AG08395 (cell line): ENCODE results near the gene CCNJL.
A peak's percentile ranks its signal among the peaks of the same experiment; 100 is the strongest.
"Not testable (repeated sequence)": the region's sequence is repeated elsewhere in the genome, so short reads cannot be mapped to it uniquely, and the experiment has no call there.

Experiments used
- DNase-seq: peaks from one replicate; pipeline ENCODE4 v3.0.0; 2012; ENCODE audit warnings: mixed read lengths, low spot score

CCNJL gene

DNA sequence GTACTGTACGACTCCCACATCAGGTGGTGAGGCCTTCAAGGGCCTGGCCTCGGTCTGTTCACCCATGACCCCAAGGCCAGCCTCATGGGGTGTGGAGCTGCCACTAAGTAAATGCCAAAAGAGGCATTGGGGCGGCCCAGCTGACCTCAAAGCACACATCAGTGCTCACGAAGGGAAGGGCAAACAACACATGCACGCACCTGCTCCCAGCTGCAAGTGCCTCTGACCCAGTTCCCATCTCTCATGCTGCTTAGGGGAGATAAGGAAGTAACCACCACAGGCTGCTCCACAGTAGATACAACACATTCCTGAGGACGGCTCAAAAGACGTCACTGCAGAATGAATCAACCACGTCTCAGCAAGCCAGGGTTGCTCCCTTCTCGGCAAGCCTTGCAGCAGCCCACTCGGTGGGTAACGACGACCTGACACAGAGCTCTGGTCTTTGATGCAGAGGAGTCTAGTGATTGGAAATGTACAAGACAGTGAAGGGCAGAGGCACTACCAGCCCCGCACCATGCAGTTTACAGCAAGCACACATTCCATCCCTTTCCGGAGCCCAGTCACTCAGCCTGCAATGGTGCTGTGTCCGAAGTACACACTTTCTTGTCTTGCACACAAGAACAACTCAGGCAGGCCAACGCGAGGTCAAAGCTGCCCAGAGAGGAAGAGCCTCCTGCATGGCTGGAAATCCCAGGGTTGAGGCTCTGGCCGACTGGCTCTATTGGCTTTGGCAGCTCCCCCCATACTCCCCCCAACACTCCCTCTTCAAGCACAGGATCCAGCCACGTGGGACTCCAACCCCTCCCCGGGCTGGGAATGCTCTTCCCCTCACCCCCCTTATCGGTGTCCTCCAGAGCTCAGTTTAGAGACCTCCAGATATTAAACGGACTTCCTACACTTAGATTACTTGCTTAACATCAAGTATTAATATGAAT is 51.2 kb downstream of the CCNJL start:
- DNase-seq = no peak

DNA sequence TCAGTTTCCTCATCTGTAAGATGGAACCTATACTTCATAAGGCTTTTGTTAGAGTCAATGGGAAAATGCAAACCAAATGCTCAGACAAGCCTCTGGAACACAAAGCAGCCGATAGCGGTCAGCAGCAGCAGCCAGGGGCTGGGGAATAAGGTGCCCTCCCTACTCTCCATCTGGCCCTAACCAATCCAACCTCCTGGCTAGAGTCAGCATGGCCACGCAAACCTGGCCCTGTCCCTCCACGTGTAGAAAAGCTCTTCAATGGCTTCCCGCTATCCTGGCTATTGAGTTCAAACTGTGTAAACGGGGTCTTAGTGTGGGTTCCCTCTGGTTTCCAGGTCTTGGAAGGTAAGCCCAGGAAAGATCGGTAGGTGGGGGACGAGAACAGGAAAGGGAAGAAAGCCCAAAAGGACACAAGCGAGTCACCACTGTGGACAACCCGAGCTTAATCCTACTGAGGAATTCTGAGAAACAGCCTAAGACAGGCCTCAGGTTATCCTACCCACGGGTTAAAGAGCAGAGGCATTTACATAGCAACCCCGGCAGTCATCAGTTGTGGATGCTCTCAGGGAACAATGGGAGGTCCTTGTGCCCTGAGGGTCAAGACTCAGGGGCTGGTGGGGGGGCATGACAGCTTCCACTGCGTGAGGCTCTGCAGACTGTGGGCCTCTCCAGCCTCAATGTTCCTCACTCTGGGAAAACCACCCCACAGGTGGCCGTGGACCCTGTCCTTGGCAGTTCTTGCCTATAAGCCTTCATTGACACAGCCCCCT is 52.2 kb downstream of the CCNJL start:
- no peak for DNase-seq

DNA sequence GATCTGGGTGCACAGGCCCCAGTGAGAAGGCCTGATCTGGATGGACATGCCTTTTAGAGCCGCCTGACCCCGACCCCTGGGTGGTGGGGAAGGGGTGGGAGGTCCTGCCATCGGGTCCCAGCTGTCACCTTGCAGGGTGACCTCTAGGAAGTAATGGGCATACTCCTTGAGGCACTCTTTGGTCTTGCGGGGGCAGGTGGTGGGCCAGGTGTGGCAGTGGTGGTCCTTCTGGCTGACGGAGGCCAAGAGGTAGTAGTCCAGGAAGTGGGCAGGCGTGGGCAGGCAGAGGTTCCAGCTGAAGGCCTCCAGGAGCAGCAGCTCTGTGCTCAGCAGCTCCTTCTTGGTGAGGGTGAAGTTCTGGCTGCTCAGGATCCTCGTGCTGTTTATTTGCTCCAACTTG is 53.0 kb downstream of the CCNJL start:
- no peak for DNase-seq

DNA sequence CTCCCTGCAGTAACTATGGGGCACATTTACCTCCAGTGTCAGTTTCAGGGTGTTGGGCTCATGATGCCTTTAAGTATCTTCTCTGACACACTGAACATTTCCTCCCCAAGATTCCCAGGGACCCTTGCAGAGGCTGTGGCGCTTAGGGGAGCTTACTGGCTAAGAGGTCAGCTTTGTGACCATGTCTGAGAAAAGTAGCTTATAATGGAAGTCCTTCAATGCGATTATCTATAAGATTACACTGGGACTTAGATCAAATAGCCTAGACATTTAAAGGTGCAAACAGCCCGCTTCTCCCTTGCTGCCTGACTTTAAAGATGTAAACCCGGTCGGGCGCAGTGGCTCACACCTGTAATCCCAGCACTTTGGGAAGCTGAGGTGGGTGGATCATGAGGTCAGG is 57.7 kb downstream of the CCNJL start:
- DNase-seq = no peak

DNA sequence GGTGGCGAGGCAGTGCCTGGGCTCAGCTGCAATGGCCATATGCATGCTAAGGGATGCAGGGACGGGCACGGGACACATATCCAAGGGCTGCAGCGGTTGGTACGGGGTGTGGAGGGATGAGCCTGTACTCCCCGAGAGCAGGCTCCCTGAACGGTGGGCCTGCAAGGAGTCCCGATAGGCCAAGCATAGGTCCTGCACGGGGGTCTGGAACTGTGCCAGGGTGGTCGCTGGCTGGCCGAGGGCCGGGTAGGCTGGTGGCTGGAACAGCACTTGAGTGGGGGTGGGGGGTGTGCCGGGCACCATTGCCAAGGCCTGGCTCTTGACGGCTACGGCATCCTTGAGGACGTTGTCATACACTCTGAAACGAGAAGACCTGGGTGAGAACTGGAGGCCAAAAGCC is 58.9 kb downstream of the CCNJL start:
- no peak for DNase-seq

DNA sequence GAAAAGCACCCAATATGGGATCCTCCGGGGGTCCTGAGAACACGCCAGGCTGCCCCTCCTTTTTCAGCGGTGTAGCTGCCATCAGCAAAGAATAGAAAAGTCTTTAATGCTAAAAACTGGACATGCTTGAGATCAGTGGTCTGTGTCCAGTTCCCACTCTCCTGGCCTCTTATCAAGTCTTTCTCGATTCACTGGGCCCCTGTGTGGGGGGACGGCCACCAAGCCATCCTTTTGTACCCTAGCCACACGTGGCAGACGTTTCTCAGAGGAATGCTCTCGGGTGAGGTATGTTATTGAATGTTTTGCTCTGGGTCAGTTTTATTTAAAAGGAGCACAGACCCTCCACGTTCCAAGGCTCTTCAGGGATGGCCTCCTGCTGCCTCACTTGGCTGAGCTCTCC is 59.4 kb downstream of the CCNJL start:
- DNase-seq = no peak

DNA sequence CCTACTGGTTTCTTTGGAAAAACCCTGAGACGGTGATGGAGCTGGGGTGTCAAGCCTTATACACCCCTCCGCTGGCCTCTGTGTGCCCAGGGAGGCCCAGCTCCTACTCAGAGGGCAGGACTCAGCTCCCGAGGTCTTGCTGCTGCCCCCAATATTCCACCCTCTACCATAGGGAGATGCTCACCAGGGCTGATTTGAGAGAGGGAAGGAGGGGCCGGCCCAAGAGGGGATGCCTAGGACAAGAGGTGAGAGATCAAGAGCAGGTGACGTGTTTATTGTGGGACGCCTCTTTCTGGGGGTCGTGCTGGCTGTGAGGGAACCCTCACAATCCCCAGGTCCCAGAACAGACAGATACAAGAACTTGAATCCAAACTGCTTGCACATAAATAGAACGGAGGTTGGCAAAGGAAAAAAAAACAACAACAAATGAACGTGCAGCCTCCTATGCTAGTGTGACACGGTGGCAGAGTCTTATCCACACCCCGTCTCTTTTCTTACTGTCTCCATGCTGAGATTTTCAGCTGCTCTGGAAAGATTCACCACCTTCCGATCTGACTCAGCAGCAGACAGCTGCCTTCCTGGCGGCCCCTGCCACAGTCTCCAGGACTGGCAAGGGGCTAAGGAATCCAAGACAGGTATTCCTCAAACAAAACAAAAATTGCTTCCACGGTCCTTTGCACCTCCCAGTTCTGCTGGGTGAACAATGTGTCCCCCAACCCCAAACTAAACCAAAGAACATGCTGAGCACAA is 60.8 kb downstream of the CCNJL start:
- DNase-seq = no peak

DNA sequence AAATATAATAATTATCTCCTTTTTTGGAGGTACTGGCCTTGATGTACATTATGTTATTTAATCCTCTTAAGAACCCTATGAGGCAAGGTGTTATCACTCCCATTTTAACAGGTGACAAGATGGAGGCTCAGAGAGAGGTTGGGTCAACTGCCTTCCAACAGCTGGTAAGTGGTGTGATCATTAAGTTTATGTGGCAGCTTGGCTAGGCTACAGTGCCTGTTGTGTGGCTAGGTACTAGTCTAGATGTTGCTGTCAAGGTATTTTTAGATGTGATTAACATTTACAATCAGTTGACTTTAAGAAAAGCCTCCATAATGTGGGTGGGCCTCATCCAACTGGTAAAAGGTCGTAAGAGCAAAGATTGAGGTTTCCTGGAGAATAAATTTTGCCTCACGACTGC is 61.5 kb downstream of the CCNJL start:
- DNase-seq = no peak

DNA sequence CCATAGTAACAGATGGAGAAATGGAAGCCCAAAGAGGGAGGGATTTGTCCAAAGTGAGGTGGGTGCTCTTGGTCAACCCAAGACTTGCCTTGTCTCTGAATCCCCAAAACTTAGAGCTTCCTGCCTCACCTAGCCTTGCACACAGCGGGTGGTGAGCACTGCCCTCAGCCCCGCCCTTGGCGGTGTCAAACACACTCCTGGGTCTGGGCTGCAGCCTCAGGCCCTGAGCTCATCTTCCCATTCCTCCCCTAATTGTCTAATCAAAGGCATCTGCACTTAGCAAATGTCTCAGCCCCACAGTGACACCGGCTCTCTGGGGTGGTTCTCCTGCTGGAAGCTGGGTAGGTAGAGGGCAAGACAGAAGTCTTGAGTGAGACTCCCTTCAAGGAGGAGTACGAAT is 62.1 kb downstream of the CCNJL start:
- DNase-seq = no peak

DNA sequence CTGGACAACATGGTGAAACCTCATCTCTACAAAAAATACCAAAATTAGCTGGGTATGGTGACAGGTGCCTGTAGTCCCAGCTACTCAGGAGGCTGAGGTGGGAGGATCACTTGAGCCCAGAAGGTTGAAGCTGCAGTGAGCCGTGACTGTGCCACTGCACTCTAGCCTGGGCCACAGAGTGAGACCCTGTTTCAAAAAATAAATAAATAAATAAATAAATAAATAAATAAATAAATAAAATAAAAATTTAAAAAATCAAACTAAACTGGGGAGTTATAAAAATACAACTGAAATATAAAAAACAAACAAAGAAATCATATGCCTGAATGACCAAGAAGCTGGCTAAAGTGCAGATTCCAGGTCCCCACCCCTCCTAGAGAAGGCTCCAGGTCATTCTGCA is 62.8 kb downstream of the CCNJL start:
- not testable (repeated sequence) for DNase-seq

DNA sequence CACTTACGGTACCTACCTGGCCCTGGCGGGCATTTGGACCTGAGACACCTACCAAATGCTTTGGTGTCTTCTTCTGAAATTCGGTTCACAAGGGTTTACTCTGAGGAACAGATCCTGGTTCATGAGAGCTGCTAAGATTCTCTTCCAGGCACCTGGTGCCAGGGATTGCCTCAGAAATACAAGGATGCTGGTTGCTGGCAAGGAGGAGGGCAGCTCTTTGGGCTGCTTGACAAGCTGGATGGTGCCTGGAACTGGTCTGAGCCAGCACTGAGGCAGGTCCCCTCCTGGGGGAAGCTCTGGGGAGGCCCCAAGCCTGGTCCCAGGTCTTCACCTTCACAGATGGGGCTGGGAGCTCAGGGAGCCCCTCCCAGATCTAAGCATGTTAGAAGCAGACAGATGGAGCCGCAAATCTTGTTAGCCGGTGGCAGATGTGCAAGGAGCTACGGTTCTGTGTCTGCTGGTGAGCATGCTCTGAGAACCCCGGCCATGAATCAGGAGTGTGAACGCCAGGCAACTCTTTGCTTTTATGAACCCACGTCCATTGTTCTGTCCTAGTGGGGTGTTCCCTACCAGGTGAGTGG is 66.8 kb downstream of the CCNJL start:
- DNase-seq = no peak

DNA sequence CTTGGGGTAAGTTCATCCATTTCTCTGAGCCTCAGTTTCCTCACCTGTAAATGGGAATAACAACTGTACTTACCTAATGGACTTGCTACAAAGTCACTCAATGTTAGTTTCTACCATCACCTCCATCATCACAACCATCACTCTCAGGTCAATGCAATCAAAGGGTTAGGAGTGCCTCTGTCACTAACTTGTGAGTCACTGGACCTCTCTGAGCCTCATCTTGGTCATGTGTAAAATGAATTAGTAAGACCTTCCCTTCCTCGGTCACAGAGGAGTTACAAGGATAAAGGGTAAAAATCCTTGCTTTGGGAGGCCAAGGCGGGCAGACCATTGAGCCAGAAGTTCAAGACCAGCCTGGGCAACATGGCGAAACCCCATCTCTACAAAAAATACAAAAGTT is 70.2 kb downstream of the CCNJL start:
- DNase-seq = no peak

DNA sequence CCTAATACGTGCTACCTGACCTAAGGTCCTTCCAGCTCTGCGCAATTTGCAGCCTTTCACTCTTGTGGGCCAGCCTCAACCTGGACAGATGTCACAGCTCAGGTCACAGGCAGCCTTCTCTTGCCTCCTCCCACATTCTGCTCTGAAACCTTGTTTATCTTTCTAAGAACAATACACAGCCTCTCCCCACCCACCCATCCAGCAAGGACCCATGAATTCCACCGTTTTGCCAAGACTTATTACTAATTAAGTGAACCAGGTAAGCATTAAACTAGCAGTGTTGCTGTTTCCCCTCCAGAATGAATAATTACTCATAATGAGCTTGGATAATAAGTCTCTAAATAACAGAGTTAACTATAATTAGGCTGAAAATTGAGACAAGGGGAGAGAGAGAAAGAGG is 72.0 kb downstream of the CCNJL start:
- DNase-seq = no peak

DNA sequence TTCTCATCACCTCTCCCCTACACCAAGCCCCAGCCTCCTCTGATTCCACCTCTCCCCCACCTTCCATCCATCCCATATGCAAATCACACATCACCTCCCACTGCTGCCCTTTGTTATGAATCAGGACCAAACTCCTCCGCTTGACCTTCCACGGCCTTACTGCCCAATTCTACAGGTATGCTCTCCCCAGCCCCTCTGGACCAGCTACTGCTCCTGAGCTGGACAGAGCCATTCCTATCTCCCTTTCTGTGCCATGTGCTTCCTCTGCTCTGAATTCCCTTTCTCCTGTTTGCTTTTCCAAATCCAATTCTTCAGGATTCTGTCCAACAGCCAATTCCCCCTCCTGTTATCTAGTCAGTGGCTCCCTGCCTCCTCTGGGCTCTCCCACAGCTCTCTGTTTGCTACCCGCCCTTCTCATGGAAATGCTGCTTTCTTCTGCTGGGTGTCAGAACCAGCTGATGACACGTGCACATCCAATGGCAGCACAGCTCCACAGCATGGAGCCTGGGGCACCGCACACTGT is 74.7 kb downstream of the CCNJL start:
- DNase-seq = no peak

DNA sequence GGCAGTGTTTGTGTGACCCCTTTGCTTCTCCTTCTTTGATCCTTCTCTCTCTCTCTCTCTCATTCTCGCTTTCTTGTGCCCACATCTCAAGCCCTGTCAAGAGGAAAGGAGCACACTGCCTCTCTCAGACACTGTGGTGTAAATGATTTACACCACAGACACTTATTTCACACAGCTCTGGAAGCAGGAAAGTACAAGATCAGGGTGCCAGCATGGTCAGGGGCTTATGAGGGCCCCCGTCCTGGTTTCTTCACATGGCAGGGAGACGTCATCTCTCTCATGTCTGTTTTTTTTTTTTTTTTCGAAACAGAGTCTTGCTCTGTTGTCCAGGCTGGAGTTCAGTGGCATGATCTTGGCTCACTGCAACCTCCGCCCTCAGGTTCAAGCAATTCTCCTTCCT is 76.6 kb downstream of the CCNJL start:
- DNase-seq = no peak

DNA sequence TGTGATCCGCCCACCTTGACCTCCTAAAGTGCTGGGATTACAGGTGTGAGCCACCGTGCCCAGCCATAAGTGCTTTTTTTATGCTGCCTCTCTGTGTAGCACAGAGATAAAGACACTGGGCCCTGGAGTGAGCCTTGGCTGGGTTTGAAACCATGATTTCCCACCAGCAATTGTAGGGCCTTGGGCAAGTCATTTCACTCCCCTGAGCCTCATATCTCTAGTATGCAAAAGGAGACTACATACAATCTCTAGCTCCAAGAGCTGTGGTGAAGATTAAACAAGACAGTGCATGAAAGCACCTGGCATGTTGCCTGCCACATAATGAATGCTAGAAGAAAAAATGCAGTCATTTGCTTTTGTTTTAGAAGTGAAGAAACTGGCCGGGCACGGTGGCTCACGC is 79.1 kb downstream of the CCNJL start:
- DNase-seq = no peak

DNA sequence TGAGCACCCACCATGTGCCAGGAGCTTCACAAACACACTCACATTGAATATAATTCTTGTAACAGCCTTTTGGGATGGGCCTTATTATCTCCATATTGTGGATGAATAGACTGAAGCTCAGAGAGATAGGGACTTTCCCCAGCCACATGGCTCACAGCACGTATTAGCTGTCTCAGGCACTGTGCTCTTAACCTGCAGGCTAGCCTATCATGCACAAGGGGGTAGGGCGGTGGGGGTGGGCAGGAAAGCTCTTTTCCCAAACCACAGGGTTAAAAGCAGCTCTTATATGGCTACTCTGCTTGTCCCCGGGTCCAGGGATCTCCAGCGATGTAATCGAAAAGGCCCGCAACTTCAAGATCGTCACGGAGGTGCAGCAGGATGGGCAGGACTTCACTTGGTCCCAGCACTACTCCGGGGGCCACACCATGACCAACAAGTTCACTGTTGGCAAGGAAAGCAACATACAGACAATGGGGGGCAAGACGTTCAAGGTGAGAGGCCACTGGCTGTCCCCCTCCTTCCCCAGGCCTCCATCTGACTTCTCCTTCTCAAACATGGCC is 80.5 kb downstream of the CCNJL start:
- DNase-seq = no peak

DNA sequence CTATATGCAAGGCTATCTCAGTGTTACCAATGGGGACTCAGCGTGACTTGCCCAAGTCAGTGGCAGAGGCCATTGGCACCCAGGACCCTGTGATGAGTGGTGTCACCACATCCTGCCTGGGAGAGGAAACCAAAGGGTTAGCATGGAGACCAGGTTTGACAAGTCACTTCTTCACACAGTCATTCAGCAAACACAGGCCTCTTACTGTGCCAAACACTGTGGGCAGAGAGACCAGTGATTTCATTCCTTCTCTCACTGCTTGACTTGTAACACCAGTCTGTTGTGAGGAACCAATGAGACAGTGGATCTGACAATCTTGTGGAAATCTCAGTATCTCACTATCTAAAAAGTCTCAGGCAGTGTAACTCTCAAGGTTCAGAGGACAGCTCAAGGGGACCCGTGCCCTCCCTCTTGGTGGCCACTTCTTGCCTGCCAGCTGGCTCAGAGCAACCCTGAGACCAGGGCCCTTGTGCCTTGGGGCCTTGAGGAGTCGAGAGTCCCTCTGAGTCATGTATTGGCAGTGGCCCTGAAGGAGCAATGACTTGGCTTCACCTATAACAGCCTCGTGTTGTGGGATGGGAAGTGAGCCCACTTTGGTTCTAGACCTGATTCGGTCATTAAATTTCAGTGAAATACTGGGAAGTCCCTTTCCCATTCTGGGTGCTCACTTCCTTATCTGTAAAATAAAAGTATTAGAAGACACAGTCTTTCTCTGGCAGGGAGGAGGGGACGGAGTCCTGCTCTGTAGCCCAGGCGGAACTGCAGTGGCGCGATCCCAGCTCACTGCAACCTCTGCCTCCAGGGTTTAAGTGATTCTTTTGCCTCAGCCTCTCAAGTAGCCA is 81.5 kb downstream of the CCNJL start:
- DNase-seq = peak; percentile 45

DNA sequence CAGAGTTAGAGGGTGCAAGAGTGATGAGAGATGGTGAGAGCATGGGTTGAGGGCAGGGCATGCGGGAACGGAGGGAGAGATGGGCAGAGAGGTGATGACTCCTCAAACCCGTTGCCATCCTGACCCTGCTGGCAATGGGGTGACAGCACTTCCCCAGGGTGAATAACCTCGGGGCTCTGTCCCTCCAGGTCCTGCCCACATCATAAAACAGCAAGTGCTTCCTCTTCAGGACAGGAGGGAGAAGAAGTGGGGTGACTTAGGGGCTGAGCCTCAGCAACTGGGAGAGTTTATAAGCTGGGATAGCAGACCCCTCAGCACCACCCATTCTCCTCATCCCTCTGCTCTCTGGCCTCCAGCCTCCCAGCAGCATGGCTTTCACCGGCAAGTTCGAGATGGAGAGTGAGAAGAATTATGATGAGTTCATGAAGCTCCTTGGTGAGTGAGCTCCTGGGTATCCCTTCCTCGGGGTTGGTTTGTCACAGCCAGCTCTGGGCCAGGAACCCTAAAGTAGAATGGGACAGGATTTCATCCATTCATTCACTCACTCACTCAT is 83.1 kb downstream of the CCNJL start, which contains the start of gene FABP6:
Gene FABP6 (plus strand): TSS at position 317 of the 553 bp plus-strand sequence. CDS start 52 bp downstream, at position 369.
- DNase-seq = no peak

DNA sequence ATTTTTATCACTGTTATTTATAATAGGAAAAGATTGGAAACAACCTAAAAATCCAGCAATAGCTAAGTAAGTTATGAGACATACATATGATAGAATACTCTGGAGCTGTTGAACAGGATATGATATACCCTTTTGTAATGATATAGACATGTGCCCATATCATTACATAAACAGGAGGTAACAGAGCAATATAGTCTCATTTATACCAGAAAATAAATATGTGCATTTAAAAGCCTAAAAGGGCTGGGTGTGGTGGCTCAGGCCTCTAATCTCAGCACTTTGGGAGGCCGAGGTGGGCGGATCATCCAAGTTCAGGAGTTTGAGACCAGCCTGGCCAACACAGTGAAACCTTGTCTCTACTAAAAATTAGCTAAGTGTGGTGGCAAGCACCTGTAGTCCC is 85.4 kb downstream of the CCNJL start:
- DNase-seq = no peak
